ENCODE data around the gene PTPN4.

The PTPN4 gene

DNA sequence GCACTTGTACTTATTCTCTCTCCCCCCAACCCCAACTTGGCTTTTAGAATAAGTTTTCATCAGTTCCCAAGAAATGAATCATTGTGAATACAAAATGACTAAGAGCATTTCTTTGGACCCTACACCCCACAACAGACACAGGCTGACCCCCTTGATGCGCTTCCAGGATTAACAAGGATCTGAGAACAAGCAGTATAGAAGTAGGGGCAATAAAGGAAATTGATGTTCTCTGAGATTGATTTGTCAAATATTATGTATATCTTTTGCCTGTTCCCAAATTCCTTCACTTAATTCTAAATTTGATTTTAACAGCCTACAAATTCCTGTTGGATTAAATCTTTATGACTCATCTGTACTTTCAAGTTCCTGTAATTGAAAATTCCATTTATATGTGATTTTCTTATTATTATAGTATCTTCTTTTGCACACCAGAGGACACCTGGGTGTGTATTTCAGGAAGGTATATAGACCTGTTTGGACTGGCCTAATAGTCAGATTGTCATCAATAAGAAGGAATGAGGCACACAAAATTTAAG lies 10.2 kb upstream of the PTPN4 start:
- H3K27ac ChIP-seq (ENCODE audit: low read depth, low read length): no peak overlapping the region
- H3K9me3 ChIP-seq (ENCODE audit: control insufficient read depth, insufficient read depth, low read length): no peaks in the 10 kb centered on the region
- no peak overlapping the region for H3K4me3 ChIP-seq (ENCODE audit: low read depth, low read length)
- no peak overlapping the region for H3K9ac ChIP-seq (ENCODE audit: low read depth, low read length)
- no peaks in the 10 kb centered on the region for H3K27me3 ChIP-seq (ENCODE audit: control insufficient read depth, insufficient read depth, low read length)
- peaks cover 6% of the 10 kb centered on the region; the same call in 1 of the 2 replicates for H3K4me1 ChIP-seq (ENCODE audit: control insufficient read depth, insufficient read depth, low read length)
- no peaks in the 10 kb centered on the region for H3K36me3 ChIP-seq (ENCODE audit: control insufficient read depth, insufficient read depth, low read length)

DNA sequence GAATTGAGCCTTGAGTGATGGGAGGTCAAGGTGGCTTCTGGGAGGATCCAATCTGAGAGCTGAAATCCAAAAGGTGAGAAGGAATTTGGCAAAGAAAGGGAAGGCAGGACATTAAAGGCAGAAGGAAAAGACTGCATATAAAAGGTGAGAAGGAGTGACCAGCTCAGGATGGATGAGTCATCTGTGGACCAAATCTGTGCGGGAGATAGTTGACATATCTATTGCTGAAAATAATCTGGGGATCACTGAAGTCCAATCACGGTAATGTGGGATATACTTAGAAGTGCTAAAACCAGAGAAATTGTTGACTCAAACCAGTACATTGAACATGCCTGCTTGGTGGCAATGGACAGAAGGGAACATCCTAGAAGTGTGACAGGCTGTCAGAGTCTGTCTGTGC lies 8.0 kb upstream of the PTPN4 start:
- H3K4me3 ChIP-seq (ENCODE audit: low read depth, low read length): no peak overlapping the region
- no peaks in the 10 kb centered on the region for H3K27me3 ChIP-seq (ENCODE audit: control insufficient read depth, insufficient read depth, low read length)
- H3K9ac ChIP-seq (ENCODE audit: low read depth, low read length): no peak overlapping the region
- H3K9me3 ChIP-seq (ENCODE audit: control insufficient read depth, insufficient read depth, low read length): no peaks in the 10 kb centered on the region
- peaks cover 6% of the 10 kb centered on the region; the same call in 1 of the 2 replicates for H3K4me1 ChIP-seq (ENCODE audit: control insufficient read depth, insufficient read depth, low read length)
- no peaks in the 10 kb centered on the region for H3K36me3 ChIP-seq (ENCODE audit: control insufficient read depth, insufficient read depth, low read length)
- H3K27ac ChIP-seq (ENCODE audit: low read depth, low read length): no peak overlapping the region

DNA sequence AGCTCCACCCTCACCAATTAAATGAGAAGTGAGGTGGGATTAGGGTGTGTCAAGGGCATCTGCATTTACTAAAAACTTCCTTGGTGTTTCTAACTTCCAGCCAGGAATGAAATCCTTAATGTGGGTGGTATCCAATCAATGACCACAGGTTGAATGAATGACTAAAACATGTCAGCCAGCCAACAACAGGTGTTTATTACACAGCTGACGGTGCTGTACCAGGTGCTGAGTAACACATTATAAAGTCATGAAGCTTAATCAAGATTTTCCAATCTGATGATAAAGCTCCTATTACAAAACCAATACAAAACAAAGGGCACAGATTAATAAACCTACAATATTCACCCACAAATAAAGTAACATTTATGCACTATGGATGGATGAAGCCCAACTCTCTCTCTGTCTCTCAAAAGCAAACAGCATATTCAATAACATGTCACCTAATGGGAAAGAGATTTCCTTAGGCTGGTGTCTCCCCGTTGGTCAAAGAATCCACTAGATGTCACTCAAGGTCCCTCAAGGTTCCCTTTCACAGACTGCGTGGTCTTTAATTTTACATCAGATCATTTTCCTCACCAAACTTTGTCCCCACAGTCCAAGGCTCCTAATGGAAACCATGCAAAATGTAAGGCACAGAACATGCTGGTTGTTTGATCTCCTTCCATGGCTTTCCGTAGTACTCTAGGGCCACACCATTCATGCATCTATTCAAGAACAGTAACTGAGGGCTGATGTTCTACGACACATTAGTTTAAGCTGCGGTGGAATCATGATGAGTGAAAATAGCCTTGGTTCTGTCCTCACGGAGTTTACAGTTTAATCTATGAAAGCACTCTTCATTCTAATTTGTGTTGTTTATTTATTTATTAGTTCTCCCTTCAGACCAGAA lies 6.4 kb upstream of the PTPN4 start:
- Histone ChIP-seq H3K4me3 (ENCODE audit: low read depth, low read length) (no peak overlapping the region), H3K27me3 (ENCODE audit: control insufficient read depth, insufficient read depth, low read length) (no peaks in the 10 kb centered on the region), H3K4me1 (ENCODE audit: control insufficient read depth, insufficient read depth, low read length) (peaks cover 2% of the 10 kb centered on the region; the same call in 1 of the 2 replicates), H3K9ac (ENCODE audit: low read depth, low read length) (no peak overlapping the region), H3K9me3 (ENCODE audit: control insufficient read depth, insufficient read depth, low read length) (no peaks in the 10 kb centered on the region), H3K36me3 (ENCODE audit: control insufficient read depth, insufficient read depth, low read length) (no peaks in the 10 kb centered on the region), H3K27ac (ENCODE audit: low read depth, low read length) (no peak overlapping the region)

GRCh38 chr2:119753930-119754321 lies 5.8 kb upstream of the PTPN4 start:
- H3K4me1 ChIP-seq (ENCODE audit: control insufficient read depth, insufficient read depth, low read length): peaks cover 8% of the 10 kb centered on the region
- H3K27ac ChIP-seq (ENCODE audit: low read depth, low read length): no peak overlapping the region
- H3K9ac ChIP-seq (ENCODE audit: low read depth, low read length): no peak overlapping the region
- no peaks in the 10 kb centered on the region for H3K9me3 ChIP-seq (ENCODE audit: control insufficient read depth, insufficient read depth, low read length)
- no peak overlapping the region for H3K4me3 ChIP-seq (ENCODE audit: low read depth, low read length)
- H3K27me3 ChIP-seq (ENCODE audit: control insufficient read depth, insufficient read depth, low read length): no peaks in the 10 kb centered on the region
- H3K36me3 ChIP-seq (ENCODE audit: control insufficient read depth, insufficient read depth, low read length): no peaks in the 10 kb centered on the region

DNA sequence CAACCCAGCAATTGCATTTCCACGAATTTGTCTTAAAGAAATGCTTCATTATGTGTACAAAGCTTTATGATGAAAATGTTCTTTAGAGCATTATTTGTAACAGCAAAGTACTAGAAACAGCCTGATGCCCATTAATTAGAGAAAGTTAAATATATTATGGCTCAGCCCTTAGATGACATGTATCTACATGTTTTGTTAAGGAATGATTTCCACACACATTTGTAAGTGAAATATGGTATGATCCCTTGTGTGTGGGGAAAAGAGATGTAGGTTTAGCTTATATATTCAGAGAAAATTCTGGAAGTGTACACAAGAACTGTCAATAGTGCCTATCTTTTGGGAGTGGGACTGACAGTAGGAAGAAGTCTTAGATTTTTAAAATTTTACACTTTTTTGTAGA lies 3.8 kb upstream of the PTPN4 start:
- Histone ChIP-seq H3K4me3 (ENCODE audit: low read depth, low read length) (no peak overlapping the region), H3K36me3 (ENCODE audit: control insufficient read depth, insufficient read depth, low read length) (no peaks in the 10 kb centered on the region), H3K27ac (ENCODE audit: low read depth, low read length) (no peak overlapping the region), H3K4me1 (ENCODE audit: control insufficient read depth, insufficient read depth, low read length) (peaks cover 10% of the 10 kb centered on the region), H3K9me3 (ENCODE audit: control insufficient read depth, insufficient read depth, low read length) (no peaks in the 10 kb centered on the region), H3K9ac (ENCODE audit: low read depth, low read length) (no peak overlapping the region), H3K27me3 (ENCODE audit: control insufficient read depth, insufficient read depth, low read length) (no peaks in the 10 kb centered on the region)

DNA sequence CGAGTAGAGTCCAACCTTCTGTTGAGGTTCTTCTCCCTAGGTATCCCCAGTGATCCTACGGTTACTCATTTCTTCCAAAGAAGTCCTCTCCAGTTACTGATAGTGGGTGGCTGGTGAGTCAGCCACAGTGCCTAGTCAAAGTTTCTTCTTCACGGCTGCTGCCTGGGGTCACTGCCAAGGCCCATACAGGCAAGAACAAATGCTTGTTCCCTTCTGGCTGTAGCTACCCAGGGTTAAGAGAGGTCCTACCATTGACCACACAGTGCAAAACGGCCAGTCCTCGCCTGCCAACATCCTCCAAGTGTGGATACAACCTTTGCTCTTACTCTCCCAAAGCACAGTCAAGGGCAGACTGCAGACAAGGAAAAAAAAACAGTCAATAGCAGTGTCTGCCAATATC lies 2.9 kb upstream of the PTPN4 start:
- peaks cover 10% of the 10 kb centered on the region for H3K4me1 ChIP-seq (ENCODE audit: control insufficient read depth, insufficient read depth, low read length)
- H3K9me3 ChIP-seq (ENCODE audit: control insufficient read depth, insufficient read depth, low read length): no peaks in the 10 kb centered on the region
- no peaks in the 10 kb centered on the region for H3K36me3 ChIP-seq (ENCODE audit: control insufficient read depth, insufficient read depth, low read length)
- no peak overlapping the region for H3K4me3 ChIP-seq (ENCODE audit: low read depth, low read length)
- H3K9ac ChIP-seq (ENCODE audit: low read depth, low read length): no peak overlapping the region
- H3K27me3 ChIP-seq (ENCODE audit: control insufficient read depth, insufficient read depth, low read length): no peaks in the 10 kb centered on the region
- no peak overlapping the region for H3K27ac ChIP-seq (ENCODE audit: low read depth, low read length)

- Histone ChIP-seq H3K9ac (ENCODE audit: low read depth, low read length) (peak overlapping the region; percentile 52), H3K27me3 (ENCODE audit: control insufficient read depth, insufficient read depth, low read length) (no peaks in the 10 kb centered on the region), H3K36me3 (ENCODE audit: control insufficient read depth, insufficient read depth, low read length) (no peaks in the 10 kb centered on the region), H3K4me1 (ENCODE audit: control insufficient read depth, insufficient read depth, low read length) (peaks cover 27% of the 10 kb centered on the region), H3K27ac (ENCODE audit: low read depth, low read length) (peak overlapping the region; percentile 100), H3K4me3 (ENCODE audit: low read depth, low read length) (peak overlapping the region; percentile 87), H3K9me3 (ENCODE audit: control insufficient read depth, insufficient read depth, low read length) (no peaks in the 10 kb centered on the region)
Measured at GRCh38 chr2:119758881-119759450, 756 bp upstream of the PTPN4 start.

DNA sequence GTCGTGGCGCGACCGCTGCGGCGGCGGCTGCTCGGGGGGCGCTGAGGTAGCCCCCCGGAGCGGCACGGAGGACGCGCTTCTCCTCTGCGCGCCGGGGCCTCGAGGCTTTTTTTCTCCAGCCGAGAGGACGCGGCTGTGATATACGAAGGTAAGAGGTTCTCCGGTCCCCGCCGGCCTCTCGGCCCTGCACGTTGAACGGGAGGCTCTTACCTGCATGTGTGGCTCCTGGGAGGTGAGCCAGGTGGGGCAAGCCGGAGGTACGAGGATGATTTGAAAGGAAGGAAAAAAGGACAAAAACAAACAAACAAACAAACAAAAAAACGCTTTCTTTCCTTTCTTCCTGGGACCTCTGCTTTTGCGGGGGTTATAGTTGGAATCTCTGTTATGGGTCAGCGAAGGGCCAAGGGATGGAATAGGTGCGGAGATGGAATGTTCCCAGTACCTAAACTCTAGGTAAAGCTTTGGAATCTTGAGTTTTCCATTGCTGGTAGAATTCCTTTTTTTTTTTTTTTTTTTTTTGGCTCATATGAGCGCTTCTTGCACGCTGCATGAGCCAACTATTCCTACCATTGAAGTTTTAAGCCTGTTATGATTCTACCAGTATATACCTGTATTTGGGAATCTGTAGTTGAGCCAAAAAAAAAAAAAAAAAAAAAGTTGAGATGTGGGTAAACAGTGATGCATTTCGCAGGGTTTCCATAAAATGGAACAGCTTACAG lies 674 bp downstream of the PTPN4 start:
- H3K4me3 ChIP-seq (ENCODE audit: low read depth, low read length): peak overlapping the region; percentile 87
- H3K27ac ChIP-seq (ENCODE audit: low read depth, low read length): peak overlapping the region; percentile 100

DNA sequence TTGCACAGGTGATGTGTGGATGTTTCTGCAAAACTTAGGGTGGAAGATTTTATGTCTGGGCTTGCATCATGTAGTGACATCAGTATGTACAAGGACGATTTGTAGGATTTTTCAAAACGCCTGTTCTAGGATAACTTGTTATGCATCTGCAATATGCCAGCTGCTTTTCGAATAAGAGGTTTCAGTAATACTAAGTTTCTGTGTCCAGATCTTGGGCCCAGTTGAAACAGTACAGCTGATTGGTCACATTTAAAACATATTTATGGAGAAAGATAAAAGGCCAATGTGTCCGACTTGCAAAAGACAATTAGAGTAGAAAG lies 1.2 kb downstream of the PTPN4 start:
- Histone ChIP-seq H3K9me3 (ENCODE audit: control insufficient read depth, insufficient read depth, low read length) (no peaks in the 10 kb centered on the region), H3K36me3 (ENCODE audit: control insufficient read depth, insufficient read depth, low read length) (no peaks in the 10 kb centered on the region), H3K4me1 (ENCODE audit: control insufficient read depth, insufficient read depth, low read length) (peaks cover 47% of the 10 kb centered on the region), H3K9ac (ENCODE audit: low read depth, low read length) (peak overlapping the region; percentile 88), H3K4me3 (ENCODE audit: low read depth, low read length) (peak overlapping the region; percentile 87), H3K27ac (ENCODE audit: low read depth, low read length) (no peak overlapping the region), H3K27me3 (ENCODE audit: control insufficient read depth, insufficient read depth, low read length) (no peaks in the 10 kb centered on the region)

More for the DNA sequence above, 674 bp downstream of the PTPN4 start:
- Histone ChIP-seq H3K36me3 (ENCODE audit: control insufficient read depth, insufficient read depth, low read length) (no peaks in the 10 kb centered on the region), H3K4me1 (ENCODE audit: control insufficient read depth, insufficient read depth, low read length) (peaks cover 41% of the 10 kb centered on the region), H3K27me3 (ENCODE audit: control insufficient read depth, insufficient read depth, low read length) (no peaks in the 10 kb centered on the region), H3K9ac (ENCODE audit: low read depth, low read length) (peak overlapping the region; percentile 88), H3K9me3 (ENCODE audit: control insufficient read depth, insufficient read depth, low read length) (no peaks in the 10 kb centered on the region)

DNA sequence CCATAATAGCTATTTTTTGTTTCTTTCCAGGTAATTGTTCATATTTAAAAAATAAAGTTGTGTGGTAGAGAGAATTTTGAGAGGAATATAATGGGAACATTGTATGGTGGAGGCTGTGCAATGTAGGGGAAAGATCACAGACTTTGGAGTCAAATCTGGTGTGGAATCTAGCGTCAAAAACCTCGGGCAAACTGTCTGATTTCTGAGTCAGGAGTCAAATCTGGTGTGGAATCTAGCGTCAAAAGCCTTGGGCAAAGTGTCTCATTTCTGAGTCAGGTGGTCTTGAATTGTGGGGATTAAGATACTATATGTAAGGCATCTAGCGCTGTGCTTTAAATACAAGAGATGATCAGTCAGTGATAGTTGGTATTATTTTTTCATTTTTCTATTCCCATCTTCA lies 5.1 kb downstream of the PTPN4 start:
- Histone ChIP-seq H3K9ac (ENCODE audit: low read depth, low read length) (no peak overlapping the region), H3K27ac (ENCODE audit: low read depth, low read length) (no peak overlapping the region), H3K4me3 (ENCODE audit: low read depth, low read length) (no peak overlapping the region; the same call in 1 of the 2 replicates), H3K4me1 (ENCODE audit: control insufficient read depth, insufficient read depth, low read length) (peaks cover 69% of the 10 kb centered on the region), H3K36me3 (ENCODE audit: control insufficient read depth, insufficient read depth, low read length) (no peaks in the 10 kb centered on the region), H3K27me3 (ENCODE audit: control insufficient read depth, insufficient read depth, low read length) (no peaks in the 10 kb centered on the region), H3K9me3 (ENCODE audit: control insufficient read depth, insufficient read depth, low read length) (no peaks in the 10 kb centered on the region)

All from HUES48 (cell line).